MM.1S (cell line): ENCODE measurements around the gene CCDC187.
A peak's percentile ranks its signal among the peaks of the same experiment; 100 is the strongest.

Source experiments
- DNase-seq: peaks from one replicate; pipeline ENCODE4 v3.0.0-alpha.2; 2015
- H2AFZ ChIP-seq: fragments of 300-600 bp; sonication (generic); 2 replicates; pipeline ENCODE4 v1.6.0; 2016; ENCODE audit warnings: antibody characterized with exemption, low read length
- H3F3A ChIP-seq: fragments of 300-600 bp; sonication (generic); 2 replicates; pipeline ENCODE4 v1.6.1; 2016; ENCODE audit warnings: mild to moderate bottlenecking, antibody characterized with exemption, low read length, moderate library complexity, mixed read lengths; ENCODE audit not compliant: insufficient read depth
- H3K27ac ChIP-seq: fragments of 300-600 bp; sonication (generic); 2 replicates; pipeline ENCODE4 v1.5.1; 2016; ENCODE audit warnings: mild to moderate bottlenecking, low read length
- H3K27me3 ChIP-seq: fragments of 300-600 bp; sonication (generic); replicated peaks from 2 replicates; pipeline ENCODE4 v1.6.0; 2016; ENCODE audit warnings: low read length; ENCODE audit not compliant: insufficient read depth
- H3K36me3 ChIP-seq: fragments of 300-600 bp; sonication (generic); replicated peaks from 2 replicates; pipeline ENCODE4 v1.6.1; 2016; ENCODE audit warnings: mild to moderate bottlenecking, low read length, mixed read lengths; ENCODE audit not compliant: insufficient read depth
- H3K4me1 ChIP-seq: fragments of 300-600 bp; sonication (generic); 2 replicates; pipeline ENCODE4 v1.6.1; 2016; ENCODE audit warnings: low read length, mixed read lengths
- H3K4me2 ChIP-seq: fragments of 300-600 bp; sonication (generic); 2 replicates; pipeline ENCODE4 v1.6.0; 2016; ENCODE audit warnings: low read depth, low read length
- H3K4me3 ChIP-seq: fragments of 300-600 bp; sonication (generic); 2 replicates; pipeline ENCODE4 v1.5.1; 2016; ENCODE audit warnings: low read length, mixed read lengths
- H3K79me2 ChIP-seq: fragments of 300-600 bp; sonication (generic); 2 replicates; pipeline ENCODE4 v1.6.1; 2016; ENCODE audit warnings: mixed run types, low read length, mixed read lengths
- H3K9ac ChIP-seq: fragments of 300-600 bp; sonication (generic); 2 replicates; pipeline ENCODE4 v1.6.1; 2016; ENCODE audit warnings: low read length, mixed read lengths
- H3K9me2 ChIP-seq: fragments of 300-600 bp; sonication (generic); replicated peaks from 2 replicates; pipeline ENCODE4 v1.6.1; 2016; ENCODE audit warnings: mild to moderate bottlenecking, low read length, mixed read lengths; ENCODE audit not compliant: insufficient read depth
- H3K9me3 ChIP-seq: fragments of 300-600 bp; sonication (generic); replicated peaks from 2 replicates; pipeline ENCODE4 v1.6.1; 2016; ENCODE audit warnings: mild to moderate bottlenecking, low read length, mixed read lengths; ENCODE audit not compliant: insufficient read depth
- H4K20me1 ChIP-seq: fragments of 300-600 bp; sonication (generic); 2 replicates; pipeline ENCODE4 v1.6.1; 2016; ENCODE audit warnings: mild to moderate bottlenecking, low read length, moderate library complexity, mixed read lengths; ENCODE audit not compliant: insufficient read depth
- CTCF ChIP-seq: fragments of 300-600 bp; sonication (generic); IDR thresholded peaks from 2 replicates; pipeline ENCODE4 v1.5.1; 2016; ENCODE audit warnings: antibody characterized with exemption, low read length, mixed read lengths
- EZH2 ChIP-seq: fragments of 300-600 bp; sonication (generic); optimal IDR thresholded peaks from 2 replicates; pipeline ENCODE3; 2017; ENCODE audit warnings: low read depth, mild to moderate bottlenecking, antibody characterized with exemption, low read length, mixed read lengths
- EZH2phosphoT487 ChIP-seq: fragments of 300-600 bp; sonication (generic); IDR thresholded peaks from 2 replicates; pipeline ENCODE4 v1.6.1; 2018; ENCODE audit warnings: antibody characterized with exemption, low read length

CCDC187 gene

GRCh38 chr9:136284951-136285350 is 18.9 kb downstream of the CCDC187 start:
- no peak for DNase-seq
- no peak overlapping the region for H3K4me3 ChIP-seq
- peaks cover 86% of the 10 kb centered on the region for H3K27me3 ChIP-seq
- H3K4me2 ChIP-seq, result no peak overlapping the region
- no peaks in the 10 kb centered on the region for H3K79me2 ChIP-seq
- H3F3A ChIP-seq, result no peaks in the 10 kb centered on the region
- H3K36me3 ChIP-seq, result no peaks in the 10 kb centered on the region
- no peaks in the 10 kb centered on the region for H3K9me3 ChIP-seq
- TF ChIP-seq EZH2phosphoT487, result no peak
- no peak for TF ChIP-seq EZH2
- no peak for TF ChIP-seq CTCF
- H2AFZ ChIP-seq, result no peak overlapping the region
- no peaks in the 10 kb centered on the region for H4K20me1 ChIP-seq
- H3K4me1 ChIP-seq, result peaks cover 3% of the 10 kb centered on the region; the same call in 1 of the 2 replicates
- H3K9ac ChIP-seq, result no peak overlapping the region
- no peak overlapping the region for H3K27ac ChIP-seq
- no peaks in the 10 kb centered on the region for H3K9me2 ChIP-seq

- no peaks in the 10 kb centered on the region for H3K36me3 ChIP-seq
- no peaks in the 10 kb centered on the region for H3K9me2 ChIP-seq
- H3K9ac ChIP-seq, result no peak overlapping the region
- peaks cover 3% of the 10 kb centered on the region; the same call in 1 of the 2 replicates for H3K4me1 ChIP-seq
- H3K9me3 ChIP-seq, result no peaks in the 10 kb centered on the region
- H3K4me3 ChIP-seq, result no peak overlapping the region
- TF ChIP-seq EZH2 (no peak), EZH2phosphoT487 (no peak), CTCF (no peak)
- no peaks in the 10 kb centered on the region for H3F3A ChIP-seq
- no peak for DNase-seq
- no peak overlapping the region for H3K27ac ChIP-seq
- H3K27me3 ChIP-seq, result peaks cover 91% of the 10 kb centered on the region
- H2AFZ ChIP-seq, result no peak overlapping the region
- H4K20me1 ChIP-seq, result no peaks in the 10 kb centered on the region
- no peak overlapping the region for H3K4me2 ChIP-seq
- H3K79me2 ChIP-seq, result no peaks in the 10 kb centered on the region
These were observed 19.6 kb downstream of the CCDC187 start for GRCh38 chr9:136284311-136284710.

GRCh38 chr9:136283291-136284235 is 20.3 kb downstream of the CCDC187 start:
- H3K27me3 ChIP-seq, result peaks cover 93% of the 10 kb centered on the region
- no peaks in the 10 kb centered on the region for H3K36me3 ChIP-seq
- TF ChIP-seq CTCF (peak; percentile 84), EZH2 (no peak), EZH2phosphoT487 (no peak)
- DNase-seq, result peak; percentile 68
- H3K79me2 ChIP-seq, result no peaks in the 10 kb centered on the region
- peak overlapping the region; percentile 61 for H3K4me3 ChIP-seq
- no peaks in the 10 kb centered on the region for H3F3A ChIP-seq
- no peaks in the 10 kb centered on the region for H3K9me3 ChIP-seq
- H4K20me1 ChIP-seq, result no peaks in the 10 kb centered on the region
- H3K9me2 ChIP-seq, result no peaks in the 10 kb centered on the region
- H3K27ac ChIP-seq, result no peak overlapping the region
- H3K4me2 ChIP-seq, result peak overlapping the region; percentile 91
- peak overlapping the region; percentile 82 for H2AFZ ChIP-seq
- peak overlapping the region; percentile 7; the same call in 1 of the 2 replicates for H3K9ac ChIP-seq
- H3K4me1 ChIP-seq, result peaks cover 3% of the 10 kb centered on the region; the same call in 1 of the 2 replicates
